SK-N-MC (cell line): ENCODE measurements around the gene FANCI.

Experiments
- EZH2 ChIP-seq: fragments of 200-600 bp; sonication (generic); IDR thresholded peaks from one replicate; pipeline ENCODE4 v1.6.1; 2017; ENCODE audit warnings: antibody characterized with exemption
- POLR2AphosphoS5 ChIP-seq: IDR thresholded peaks from 2 replicates; pipeline ENCODE4 v1.6.1; 2012; ENCODE audit warnings: mild to moderate bottlenecking, low read depth, low read length, borderline replicate concordance

GRCh38 chr15:89361451-89362202 is 117.8 kb downstream of the FANCI start:
- TF ChIP-seq EZH2, result no peak
- no peak for TF ChIP-seq POLR2AphosphoS5
